Activated naive CD4-positive, alpha-beta T cell treated with anti-CD3 and anti-CD28 coated beads, Interleukin-2, amount 10 ng/mL, durations not matched to agents 7 days and 5 days (primary cell): ENCODE data around the gene CYBC1.

Experiments
- CTCF ChIA-PET: fragments of 350-600 bp; sonication (Branson Sonifier 250); formaldehyde crosslinking; loops from one replicate; lab custom pipeline; 2021; ENCODE audit warnings: antibody characterized with exemption; lab: Charles Lee
- DNase-seq: peaks from one replicate; pipeline ENCODE4 v3.0.0-alpha.2; 2020
- H3K27ac Mint-ChIP-seq: one replicate; pipeline ENCODE4 v1.8.0; 2021; ENCODE audit warnings: mild to moderate bottlenecking, moderate library complexity, mixed read lengths
- H3K27me3 Mint-ChIP-seq: one replicate; pipeline ENCODE4 v1.8.0; 2021; ENCODE audit warnings: mild to moderate bottlenecking, mixed read lengths
- H3K36me3 Mint-ChIP-seq: one replicate; pipeline ENCODE4 v1.8.0; 2021; ENCODE audit warnings: mixed read lengths
- H3K4me1 Mint-ChIP-seq: one replicate; pipeline ENCODE4 v1.8.0; 2021; ENCODE audit warnings: mixed read lengths
- H3K4me3 Mint-ChIP-seq: one replicate; pipeline ENCODE4 v1.8.0; 2021; ENCODE audit warnings: mild to moderate bottlenecking, moderate library complexity, mixed read lengths
- H3K9me3 Mint-ChIP-seq: one replicate; pipeline ENCODE4 v1.8.0; 2021; ENCODE audit warnings: mixed read lengths

CYBC1 gene

GRCh38 chr17:82396601-82397435 lies 53.7 kb downstream of the CYBC1 start:
- H3K4me1 Mint-ChIP-seq = peaks cover 18% of the 10 kb centered on the region
- H3K27ac Mint-ChIP-seq = no peak overlapping the region
- CTCF ChIA-PET = no interaction called here
- no peak overlapping the region for H3K4me3 Mint-ChIP-seq
- no peak for DNase-seq
- H3K27me3 Mint-ChIP-seq = no peaks in the 10 kb centered on the region
- H3K36me3 Mint-ChIP-seq = peaks cover 7% of the 10 kb centered on the region
- no peaks in the 10 kb centered on the region for H3K9me3 Mint-ChIP-seq

- no peak overlapping the region for H3K4me3 Mint-ChIP-seq
- no peaks in the 10 kb centered on the region for H3K9me3 Mint-ChIP-seq
- DNase-seq = no peak
- no peaks in the 10 kb centered on the region for H3K27me3 Mint-ChIP-seq
- no peaks in the 10 kb centered on the region for H3K4me1 Mint-ChIP-seq
- CTCF ChIA-PET = interaction anchor here (1.1 kb wide), 1 partner anchor 43 kb away, joined by 3 read pairs; no protein-coding TSS in a partner anchor
- peaks cover 2% of the 10 kb centered on the region for H3K36me3 Mint-ChIP-seq
- no peak overlapping the region for H3K27ac Mint-ChIP-seq
Measured at GRCh38 chr17:82394278-82394677, 56.3 kb downstream of the CYBC1 start.

GRCh38 chr17:82392941-82393340 lies 57.6 kb downstream of the CYBC1 start:
- H3K27me3 Mint-ChIP-seq = peaks cover under 1% of the 10 kb centered on the region
- H3K4me3 Mint-ChIP-seq = no peak overlapping the region
- no peak for DNase-seq
- peaks cover 2% of the 10 kb centered on the region for H3K36me3 Mint-ChIP-seq
- CTCF ChIA-PET = no interaction called here
- H3K9me3 Mint-ChIP-seq = no peaks in the 10 kb centered on the region
- no peaks in the 10 kb centered on the region for H3K4me1 Mint-ChIP-seq
- H3K27ac Mint-ChIP-seq = no peak overlapping the region
